GM12891 (cell line): ENCODE measurements around the gene TBC1D1.

Experiments used
- PAX5 ChIP-seq: IDR thresholded peaks from 2 replicates; pipeline ENCODE4 v1.6.1; 2011; ENCODE audit warnings: low read length, moderate library complexity, mild to moderate bottlenecking; ENCODE audit not compliant: insufficient read depth, severe bottlenecking
- POLR2A ChIP-seq: IDR thresholded peaks from 2 replicates; pipeline ENCODE4 v1.6.1; 2011; ENCODE audit warnings: low read depth, low read length, control low read depth
- POLR2AphosphoS5 ChIP-seq: IDR thresholded peaks from 2 replicates; pipeline ENCODE4 v1.6.1; 2011; ENCODE audit warnings: low read depth, low read length, control low read depth
- POU2F2 ChIP-seq: IDR thresholded peaks from 2 replicates; pipeline ENCODE4 v1.6.1; 2011; ENCODE audit warnings: low read depth, mild to moderate bottlenecking, control low read depth, low read length, moderate library complexity
- SPI1 ChIP-seq: IDR thresholded peaks from 2 replicates; pipeline ENCODE4 v1.6.1; 2011; ENCODE audit warnings: low read depth, low read length, control low read depth
- TAF1 ChIP-seq: IDR thresholded peaks from 2 replicates; pipeline ENCODE4 v1.6.1; 2011; ENCODE audit warnings: low read depth, low read length, control low read depth

DNA sequence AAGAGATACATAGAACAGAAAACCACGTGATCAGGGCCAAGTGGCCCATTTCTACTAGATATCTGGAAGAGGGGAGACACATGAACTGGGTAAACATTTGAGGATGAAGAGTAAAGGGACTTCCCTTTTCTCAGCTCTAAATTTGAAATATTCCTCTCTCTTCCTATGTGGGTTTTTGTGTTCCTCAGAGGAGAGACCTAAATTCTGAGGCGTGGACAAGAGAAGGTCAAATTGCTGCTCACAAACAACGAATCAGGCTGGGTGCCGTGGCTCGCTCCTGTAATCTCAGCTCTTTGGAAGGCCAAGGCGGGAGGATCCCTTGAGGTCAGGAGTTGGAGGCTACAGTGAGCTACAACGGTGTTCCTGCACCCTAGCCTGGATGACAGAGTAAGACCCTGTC lies 285.3 kb downstream of the TBC1D1 start:
- TF ChIP-seq POLR2AphosphoS5 (no peak), POLR2A (no peak), TAF1 (no peak), POU2F2 (no peak), SPI1 (no peak), PAX5 (no peak)
